SK-N-SH (cell line): ENCODE measurements around the gene FRY.

ENCODE experiments used
- CTCF ChIP-seq: fragments of 200-600 bp; sonication (generic); IDR thresholded peaks from 2 replicates; pipeline ENCODE4 v1.6.1; 2017; ENCODE audit warnings: antibody characterized with exemption, mild to moderate bottlenecking, moderate library complexity
- EZH2phosphoT487 ChIP-seq: fragments of 200-600 bp; sonication (generic); IDR thresholded peaks from 2 replicates; pipeline ENCODE4 v1.6.1; 2017; ENCODE audit warnings: low read depth, mixed run types, mild to moderate bottlenecking, antibody characterized with exemption, moderate library complexity, borderline replicate concordance
- MAX ChIP-seq: IDR thresholded peaks from 2 replicates; pipeline ENCODE4 v1.4.0; 2012; ENCODE audit warnings: low read depth
- MXI1 ChIP-seq: IDR thresholded peaks from 2 replicates; pipeline ENCODE4 v1.6.1; 2012; ENCODE audit warnings: mild to moderate bottlenecking, low read depth, low read length, improper control_type of control experiment
- NRF1 ChIP-seq: IDR thresholded peaks from 2 replicates; pipeline ENCODE4 v1.6.1; 2012; ENCODE audit warnings: low read depth, mild to moderate bottlenecking, low read length
- RAD21 ChIP-seq: IDR thresholded peaks from 2 replicates; pipeline ENCODE4 v1.6.1; 2012; ENCODE audit warnings: mild to moderate bottlenecking, low read length
- REST ChIP-seq: IDR thresholded peaks from 2 replicates; pipeline ENCODE4 v1.6.1; 2012; ENCODE audit warnings: mild to moderate bottlenecking, low read depth, low read length, moderate library complexity
- RFX5 ChIP-seq: IDR thresholded peaks from 2 replicates; pipeline ENCODE4 v1.6.1; 2012; ENCODE audit warnings: mild to moderate bottlenecking, improper control_type of control experiment, low read length
- SMC3 ChIP-seq: IDR thresholded peaks from 2 replicates; pipeline ENCODE4 v1.6.1; 2012; ENCODE audit warnings: low read depth, low read length, improper control_type of control experiment
- TAF1 ChIP-seq: IDR thresholded peaks from 2 replicates; pipeline ENCODE4 v1.6.1; 2012; ENCODE audit warnings: low read depth, mild to moderate bottlenecking, low read length, moderate library complexity, borderline replicate concordance
- TCF12 ChIP-seq: IDR thresholded peaks from 2 replicates; pipeline ENCODE4 v1.4.0; 2012
- USF1 ChIP-seq: IDR thresholded peaks from 2 replicates; pipeline ENCODE4 v1.4.0; 2012; ENCODE audit warnings: low read depth, borderline replicate concordance
- USF2 ChIP-seq: fragments of 150-350 bp; IDR thresholded peaks from 2 replicates; pipeline ENCODE4 v1.6.1; 2017; ENCODE audit warnings: antibody characterized with exemption, low read length, low read depth, borderline replicate concordance
- ZBTB33 ChIP-seq: IDR thresholded peaks from 2 replicates; pipeline ENCODE4 v1.4.0; 2012; ENCODE audit warnings: low read depth, borderline replicate concordance

GRCh38 chr13:32228330-32229041, 196.9 kb downstream of the FRY start:
- TF ChIP-seq CTCF (no peak), USF1 (no peak), REST (no peak), ZBTB33 (no peak), TCF12 (no peak), SMC3 (no peak), MAX (no peak), EZH2phosphoT487 (no peak), TAF1 (no peak), USF2 (no peak), RFX5 (no peak), RAD21 (no peak), NRF1 (no peak), MXI1 (no peak)
